Transverse colon (tissue), 4 donors: ENCODE results near the gene AMMECR1. TPM values are rescaled to one million over a fixed set of nuclear protein-coding genes. Genes with fewer than 3 reads are reported as not detected.
A peak's percentile ranks its signal among the peaks of the same experiment; 100 is the strongest.

Source experiments
- DNase-seq: peaks from one replicate; pipeline ENCODE4 v3.0.0-alpha.2; 2019
- H3K27ac ChIP-seq, 4 donors: fragments of 200-600 bp; sonication (generic); 2 replicates each; pipeline ENCODE4 v1.5.1; 2016 to 2018; ENCODE audit warnings: inconsistent platforms in 4 of 4
- H3K27me3 ChIP-seq: fragments of 200-600 bp; sonication (generic); 2 replicates; pipeline ENCODE4 v1.5.1; 2017; ENCODE audit warnings: inconsistent platforms
- H3K36me3 ChIP-seq, 4 donors: fragments of 200-600 bp; sonication (generic); 2 replicates each; pipeline ENCODE4 v1.5.1; 2017 to 2019; ENCODE audit warnings: inconsistent platforms in 4 of 4
- H3K4me1 ChIP-seq, 4 donors: fragments of 200-600 bp; sonication (generic); 2 replicates each; pipeline ENCODE4 v1.5.1; 2017 to 2020; ENCODE audit warnings: inconsistent platforms in 4 of 4
- H3K4me3 ChIP-seq, 4 donors: fragments of 200-600 bp; sonication (generic); 1 replicate in 1 of 4; 2 replicates in 3 of 4; pipeline versions ENCODE4 v1.5.1 to v1.6.1; 2017 to 2019; ENCODE audit warnings: inconsistent platforms in 4 of 4
- H3K9me3 ChIP-seq, 2 donors: fragments of 200-600 bp; sonication (generic); 2 replicates each; pipeline ENCODE4 v1.5.1; 2017 to 2019; ENCODE audit warnings: inconsistent platforms in 2 of 2
- EP300 ChIP-seq: sonication (generic); formaldehyde crosslinking; IDR thresholded peaks from one replicate; pipeline ENCODE4 v1.6.1; 2017; ENCODE audit warnings: antibody characterized with exemption, low read depth
- POLR2A ChIP-seq: fragments of 450-650 bp; IDR thresholded peaks from one replicate; pipeline ENCODE4 v1.6.1; 2016; ENCODE audit warnings: antibody characterized with exemption, mild to moderate bottlenecking, moderate library complexity
- POLR2AphosphoS5 ChIP-seq, 3 donors: sonication (generic); formaldehyde crosslinking; IDR thresholded peaks; one replicate each; pipeline ENCODE4 v1.6.1; 2016; ENCODE audit warnings: antibody characterized with exemption in 3 of 3
- WGBS, 2 donors: methylation state at CpG; one replicate each; pipeline ENCODE4 v1.1.5; 2018; ENCODE audit warnings: low coverage in 1 of 2; 5-methylcytosine and 5-hydroxymethylcytosine counted together
- in situ Hi-C, 4 donors: fragments of 200-750 bp; cut with MboI; loops; one replicate each; pipeline versions ENCODE4 v1.15.0 to v1.15.1; 2017; ENCODE audit warnings: low sequenced_read_pairs in 3 of 4, low pct_ligation_motif_present in 1 of 4, low pct_unique_long_range_greater_than_20kb in 1 of 4
- intact Hi-C: fragments of 100-400 bp; cut with DNase I; formaldehyde crosslinking; loops from one replicate; pipeline ENCODE4 v1.15.1; 2023; ENCODE audit warnings: low total_unique reads
- small RNA-seq, 4 donors: library from RNA; depleted of rRNA; stranded (forward); fragments of <200 nt; gene quantifications; one replicate each; pipeline ENCODE3, GENCODE V24; 2016
- total RNA-seq, 4 donors: library from RNA; depleted of rRNA; stranded (reverse); fragments of >200 nt; gene quantifications; one replicate each; pipeline ENCODE4 v1.1.0, GENCODE V29; 2016
- TF ChIP-seq, protein P1 (sequence below), 5 experiments: fragments of 200-600 bp in 3 of 5; fragments of 450-650 bp in 2 of 5; sonication (generic) in 3 of 5; IDR thresholded peaks; 1 replicate in 2 of 5; 2 replicates in 3 of 5; pipeline ENCODE4 v1.5.1; 2016 to 2017; ENCODE audit warnings: antibody characterized with exemption in 5 of 5, inconsistent platforms in 3 of 5, mild to moderate bottlenecking in 2 of 5, moderate library complexity in 1 of 5

AMMECR1 gene
- total RNA-seq, 4 donors from 2014 or later: 2.6 to 15.3 (median 8.6) TPM

DNA sequence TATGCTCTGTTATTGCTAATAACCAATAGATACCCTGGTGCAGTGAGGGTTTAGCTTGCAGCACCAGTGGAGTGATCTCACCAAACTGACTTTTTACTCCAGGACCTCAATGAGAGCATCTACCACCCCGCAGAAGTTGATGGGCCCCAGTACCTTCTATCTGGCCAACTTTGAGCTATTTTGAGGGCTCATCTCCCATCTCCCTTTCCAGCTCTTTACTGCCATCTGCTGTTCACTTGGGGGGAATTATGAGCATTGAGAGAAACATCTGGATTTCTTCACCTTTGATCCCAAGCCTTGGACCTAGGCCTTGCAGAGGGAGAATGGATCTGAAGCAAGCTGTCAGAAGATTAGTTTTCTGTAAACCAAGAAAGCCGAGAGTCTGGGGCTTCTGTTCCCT is 171.4 kb downstream of the AMMECR1 start:
- in situ Hi-C loops (loop anchor here (10.0 to 25.0 kb wide), 3 partner anchors 232 to 659 kb away; partner anchors contain the start of gene GUCY2F (in 1 of the 4)), intact Hi-C loops (no loop called here)
- DNase-seq: peak; percentile 35
- H3K4me1 ChIP-seq: peaks cover 0 to 10% (median 0%) of the 10 kb centered on the region in 4 donors
- WGBS, 2 donors: 4% methylated on average over 2 of the region's 2 CpGs; no CpG with 5 or more reads in 1 of the 2 donors
- no peak overlapping the region for H3K27ac ChIP-seq
- no peaks in the 10 kb centered on the region for H3K9me3 ChIP-seq
- no peaks in the 10 kb centered on the region for H3K27me3 ChIP-seq
- TF ChIP-seq, protein P1, sequence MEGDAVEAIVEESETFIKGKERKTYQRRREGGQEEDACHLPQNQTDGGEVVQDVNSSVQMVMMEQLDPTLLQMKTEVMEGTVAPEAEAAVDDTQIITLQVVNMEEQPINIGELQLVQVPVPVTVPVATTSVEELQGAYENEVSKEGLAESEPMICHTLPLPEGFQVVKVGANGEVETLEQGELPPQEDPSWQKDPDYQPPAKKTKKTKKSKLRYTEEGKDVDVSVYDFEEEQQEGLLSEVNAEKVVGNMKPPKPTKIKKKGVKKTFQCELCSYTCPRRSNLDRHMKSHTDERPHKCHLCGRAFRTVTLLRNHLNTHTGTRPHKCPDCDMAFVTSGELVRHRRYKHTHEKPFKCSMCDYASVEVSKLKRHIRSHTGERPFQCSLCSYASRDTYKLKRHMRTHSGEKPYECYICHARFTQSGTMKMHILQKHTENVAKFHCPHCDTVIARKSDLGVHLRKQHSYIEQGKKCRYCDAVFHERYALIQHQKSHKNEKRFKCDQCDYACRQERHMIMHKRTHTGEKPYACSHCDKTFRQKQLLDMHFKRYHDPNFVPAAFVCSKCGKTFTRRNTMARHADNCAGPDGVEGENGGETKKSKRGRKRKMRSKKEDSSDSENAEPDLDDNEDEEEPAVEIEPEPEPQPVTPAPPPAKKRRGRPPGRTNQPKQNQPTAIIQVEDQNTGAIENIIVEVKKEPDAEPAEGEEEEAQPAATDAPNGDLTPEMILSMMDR (IDR thresholded peaks at IDR 0.05): peak; percentile 43 to 51 (median 48)
- TF ChIP-seq POLR2AphosphoS5 (IDR thresholded peaks at IDR 0.05): no peak
- no peak overlapping the region for H3K4me3 ChIP-seq
- H3K36me3 ChIP-seq: no peaks in the 10 kb centered on the region

DNA sequence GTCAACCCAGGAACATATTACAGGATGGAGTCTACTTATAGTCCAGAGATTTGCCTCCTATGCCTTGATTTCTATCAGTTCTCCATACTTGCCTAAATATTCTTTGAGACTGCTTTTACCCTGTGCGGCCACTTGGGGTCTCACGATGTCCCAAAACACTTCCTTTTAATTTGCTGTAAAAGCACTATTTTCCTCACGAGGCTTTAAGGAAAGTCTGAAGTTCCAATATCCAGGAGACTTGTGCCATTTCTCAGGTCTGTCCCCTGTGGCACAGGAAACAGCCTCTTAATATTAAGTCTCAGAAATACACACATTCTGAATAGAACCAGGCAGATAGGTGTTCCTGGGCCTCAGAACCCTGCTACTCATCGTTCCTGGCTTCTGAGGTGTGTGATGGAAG is 172.0 kb downstream of the AMMECR1 start:
- no peak for DNase-seq
- 24% methylated on average over 4 of the region's 4 CpGs; no CpG with 5 or more reads in 1 of the 2 donors for WGBS, 2 donors
- no peak overlapping the region for H3K27ac ChIP-seq
- no peaks in the 10 kb centered on the region for H3K36me3 ChIP-seq
- no peaks in the 10 kb centered on the region for H3K27me3 ChIP-seq
- TF ChIP-seq POLR2AphosphoS5 (IDR thresholded peaks at IDR 0.05) (no peak), EP300 (no peak), POLR2A (no peak)
- TF ChIP-seq, protein P1 (IDR thresholded peaks at IDR 0.05): peak; percentile 13 to 59 (median 40)
- no peaks in the 10 kb centered on the region for H3K9me3 ChIP-seq
- in situ Hi-C loops (loop anchor here (10.0 to 25.0 kb wide), 3 partner anchors 231 to 659 kb away; partner anchors contain the start of gene GUCY2F (in 1 of the 4)), intact Hi-C loops (no loop called here)
- peaks cover 0 to 10% (median 0%) of the 10 kb centered on the region in 4 donors for H3K4me1 ChIP-seq
- H3K4me3 ChIP-seq: no peak overlapping the region

DNA sequence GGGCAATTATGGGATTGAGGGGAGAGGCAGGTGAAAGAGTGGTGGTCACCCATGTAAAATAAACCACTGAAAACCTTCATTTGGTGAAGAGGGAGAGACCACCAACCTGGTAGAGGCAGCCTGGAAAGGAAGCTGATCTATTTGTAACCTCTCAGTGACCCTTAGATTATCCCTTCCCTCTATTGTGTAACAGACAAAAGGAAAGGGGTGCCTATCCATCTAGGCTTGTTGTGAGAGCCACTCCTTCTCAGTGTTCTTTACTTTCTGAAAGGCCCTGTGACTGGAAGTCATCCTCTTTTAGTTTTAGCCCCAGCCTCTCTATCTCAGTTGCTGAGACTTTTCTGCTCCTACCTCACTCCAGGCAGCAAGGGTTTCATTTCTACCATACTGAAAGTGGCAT is 172.6 kb downstream of the AMMECR1 start:
- no peaks in the 10 kb centered on the region for H3K27me3 ChIP-seq
- no peak for DNase-seq
- in situ Hi-C loops (loop anchor here (10.0 to 25.0 kb wide), 3 partner anchors 231 to 658 kb away; partner anchors contain the start of gene GUCY2F (in 1 of the 4)), intact Hi-C loops (no loop called here)
- H3K4me3 ChIP-seq: no peak overlapping the region
- TF ChIP-seq EP300 (no peak), POLR2AphosphoS5 (IDR thresholded peaks at IDR 0.05) (no peak), POLR2A (no peak)
- TF ChIP-seq, protein P1 (IDR thresholded peaks at IDR 0.05): no peak
- H3K27ac ChIP-seq: no peak overlapping the region
- H3K36me3 ChIP-seq: no peaks in the 10 kb centered on the region
- H3K4me1 ChIP-seq: peaks cover 0 to 10% (median 0%) of the 10 kb centered on the region in 4 donors
- H3K9me3 ChIP-seq: no peaks in the 10 kb centered on the region

Small RNA genes within 50 kb of the gene (small RNA-seq; reads per million reads assigned to genes)
- gene GNG5P2: 0 to 0.36 (median 0) reads per million in 4 donors
- 0 to 1.3 (median 0.79) reads per million in 4 donors for gene SNORD96B

Other genes starting within 250 kb of the AMMECR1 start
- under 1 TPM in 1 of 4 donors, not detected in 3; under 0.01 TPM for gene RTL9, start 40.8 kb upstream of the AMMECR1 start, total RNA-seq